Limb (tissue), 2 donors: ENCODE results near the gene ECM2.

Experiments
- DNase-seq, 2 donors: peaks; one replicate each; pipeline ENCODE4 v3.0.0-alpha.2; 2016; ENCODE audit errors: extremely low spot score in 2 of 2

The ECM2 gene

DNA sequence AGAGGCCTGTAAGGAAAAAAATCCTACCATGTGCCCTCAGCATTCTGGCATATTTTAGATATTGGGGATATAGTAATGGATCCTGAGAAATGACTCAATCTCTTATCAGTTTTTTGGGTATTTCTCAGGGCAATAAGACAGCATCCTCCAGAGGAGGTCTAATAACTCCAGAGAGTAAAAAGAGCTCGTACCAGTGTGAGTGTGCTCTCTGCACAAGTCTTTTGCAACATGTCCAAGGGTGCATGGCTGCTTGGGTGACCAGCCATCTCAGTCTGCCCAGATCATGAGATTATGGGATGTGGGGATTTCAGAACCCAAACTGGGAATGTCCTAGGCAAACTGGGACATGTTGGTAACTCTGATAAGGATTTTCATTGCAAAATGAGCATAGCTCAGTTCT lies 68.7 kb downstream of the ECM2 start:
- no peak for DNase-seq

GRCh38 chr9:92463984-92464383 lies 71.8 kb downstream of the ECM2 start:
- no peak for DNase-seq

- DNase-seq = no peak
Measured at GRCh38 chr9:92463387-92463786, 72.4 kb downstream of the ECM2 start.

DNA sequence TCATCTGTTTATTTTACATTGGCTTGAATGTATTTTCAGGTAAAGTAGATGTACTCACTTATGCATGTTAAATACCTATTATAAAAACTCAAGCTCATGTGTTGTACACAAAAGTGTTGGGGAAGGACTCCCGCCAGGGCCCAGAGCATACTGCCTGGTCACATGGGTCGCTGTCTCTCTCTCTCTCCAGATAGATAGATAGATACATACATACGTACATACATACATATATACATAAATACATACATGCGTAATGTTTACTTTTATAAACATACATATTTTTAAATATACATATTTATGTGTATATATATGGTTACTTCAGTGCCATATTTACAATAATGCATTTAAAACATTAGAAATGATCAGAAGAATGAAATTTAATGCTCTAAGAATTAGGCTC lies 78.2 kb downstream of the ECM2 start:
- DNase-seq = no peak

- DNase-seq = no peak
Measured at GRCh38 chr9:92455217-92455616, 80.6 kb downstream of the ECM2 start.

DNA sequence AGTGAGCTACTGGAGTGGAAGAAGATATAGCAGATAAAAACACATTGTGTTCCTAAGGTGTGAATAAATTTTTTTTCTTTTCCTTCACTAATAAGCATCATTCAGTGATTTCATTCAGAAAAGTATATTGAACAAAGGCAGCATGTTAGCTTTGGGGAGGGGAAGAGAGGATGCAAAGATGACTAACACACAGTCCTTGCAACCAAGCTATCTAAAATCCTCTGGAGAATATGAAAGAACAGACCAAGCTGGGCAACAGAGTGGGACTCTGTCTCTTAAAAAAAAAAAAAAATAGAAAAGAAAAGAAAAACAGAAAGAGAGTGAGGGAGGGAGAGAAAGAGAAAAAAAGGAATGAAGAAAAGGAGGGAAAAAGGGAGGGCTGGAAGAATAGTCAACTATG lies 89.3 kb downstream of the ECM2 start:
- DNase-seq = no peak
